SKM-1 treated with dmso at 0.1 percent for 144 hours (cell line): ENCODE measurements around the gene TMEM204.

Experiments
- DNase-seq: peaks from one replicate; lab custom pipeline; 2025; ENCODE audit not compliant: unreplicated experiment; lab: John Stamatoyannopoulos, UW

The TMEM204 gene

DNA sequence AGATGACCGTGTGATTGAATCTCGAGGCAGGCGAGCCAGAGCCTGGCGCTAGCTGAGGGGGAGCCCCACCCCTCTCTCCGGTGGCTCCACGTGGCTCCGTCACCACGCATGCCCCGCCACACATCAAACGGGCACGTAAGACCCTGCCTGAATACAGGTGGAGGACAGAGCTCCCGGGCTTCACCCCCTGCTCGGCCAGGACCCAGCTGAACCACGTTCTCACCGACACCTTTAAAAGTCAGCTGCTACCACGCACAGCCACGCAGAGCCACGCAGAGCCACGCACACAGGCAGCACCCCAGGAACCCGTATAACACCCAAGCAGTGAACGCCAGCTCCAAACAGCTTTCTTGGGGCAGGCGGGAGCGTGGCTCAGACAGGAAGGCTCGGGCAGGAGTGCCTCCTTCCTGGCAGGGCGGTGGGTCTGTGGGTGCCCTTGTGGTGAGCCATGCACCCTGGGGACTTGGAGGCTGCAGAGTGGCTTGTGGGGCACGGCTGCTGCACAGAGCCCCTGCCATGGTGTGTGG, 4.4 kb downstream of the TMEM204 start:
- DNase-seq = no peak

GRCh38 chr16:1538804-1539520, 5.5 kb downstream of the TMEM204 start:
- DNase-seq = no peak

GRCh38 chr16:1539720-1540555, 6.5 kb downstream of the TMEM204 start:
- no peak for DNase-seq

DNA sequence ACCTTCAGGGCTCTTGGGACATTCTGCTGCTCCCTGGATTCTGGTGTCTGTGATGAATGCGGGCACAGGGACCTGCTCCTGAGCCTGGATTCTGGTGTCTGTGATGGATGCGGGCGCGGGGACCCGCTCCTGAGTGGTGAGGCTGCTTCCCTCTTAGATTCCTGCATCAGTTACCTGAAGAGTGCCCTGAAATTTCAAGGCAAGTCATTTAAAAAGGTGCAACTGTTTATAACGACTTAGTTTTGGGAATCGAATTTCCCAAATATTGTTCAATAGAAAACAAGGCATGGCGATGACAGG, 7.0 kb downstream of the TMEM204 start:
- DNase-seq = no peak

- no peak for DNase-seq
Measured at GRCh38 chr16:1541293-1542165, 8.1 kb downstream of the TMEM204 start.

DNA sequence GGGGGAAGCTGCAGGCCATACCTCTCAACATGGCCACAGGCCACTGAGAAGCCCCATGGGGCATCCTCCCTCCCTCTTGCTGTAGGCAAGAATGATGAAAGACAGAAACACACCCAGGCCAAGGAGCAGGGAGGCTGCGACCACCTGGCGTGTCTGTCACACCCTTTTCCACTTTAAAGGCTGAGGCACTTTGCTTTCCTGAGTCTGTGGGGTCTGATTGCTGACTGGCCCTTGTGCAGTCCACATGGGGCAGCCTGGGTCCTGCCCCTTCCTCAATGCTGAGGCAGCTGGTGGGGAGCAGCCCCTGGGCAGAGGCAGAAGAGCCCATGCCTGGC, 8.7 kb downstream of the TMEM204 start:
- no peak for DNase-seq

DNA sequence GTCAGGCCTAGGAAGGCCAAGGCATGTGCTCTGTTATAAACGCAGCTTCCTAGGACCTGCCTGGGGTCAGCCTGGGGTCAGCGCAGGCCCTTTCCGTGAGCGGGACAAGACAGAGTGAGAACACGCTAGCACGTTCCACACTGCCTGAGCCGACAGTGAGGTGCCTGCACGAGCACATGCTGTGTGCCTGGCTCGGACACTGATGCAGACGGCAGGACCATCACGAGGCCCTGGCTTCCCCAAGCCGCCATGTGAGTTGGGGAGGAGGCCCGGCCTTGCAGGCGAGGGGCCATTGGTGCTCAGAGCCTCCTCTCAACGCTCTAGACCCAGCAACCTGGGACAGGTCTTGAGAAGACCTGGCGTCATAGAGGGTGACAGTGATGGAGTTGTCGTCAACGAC, 9.1 kb downstream of the TMEM204 start:
- DNase-seq = no peak

DNA sequence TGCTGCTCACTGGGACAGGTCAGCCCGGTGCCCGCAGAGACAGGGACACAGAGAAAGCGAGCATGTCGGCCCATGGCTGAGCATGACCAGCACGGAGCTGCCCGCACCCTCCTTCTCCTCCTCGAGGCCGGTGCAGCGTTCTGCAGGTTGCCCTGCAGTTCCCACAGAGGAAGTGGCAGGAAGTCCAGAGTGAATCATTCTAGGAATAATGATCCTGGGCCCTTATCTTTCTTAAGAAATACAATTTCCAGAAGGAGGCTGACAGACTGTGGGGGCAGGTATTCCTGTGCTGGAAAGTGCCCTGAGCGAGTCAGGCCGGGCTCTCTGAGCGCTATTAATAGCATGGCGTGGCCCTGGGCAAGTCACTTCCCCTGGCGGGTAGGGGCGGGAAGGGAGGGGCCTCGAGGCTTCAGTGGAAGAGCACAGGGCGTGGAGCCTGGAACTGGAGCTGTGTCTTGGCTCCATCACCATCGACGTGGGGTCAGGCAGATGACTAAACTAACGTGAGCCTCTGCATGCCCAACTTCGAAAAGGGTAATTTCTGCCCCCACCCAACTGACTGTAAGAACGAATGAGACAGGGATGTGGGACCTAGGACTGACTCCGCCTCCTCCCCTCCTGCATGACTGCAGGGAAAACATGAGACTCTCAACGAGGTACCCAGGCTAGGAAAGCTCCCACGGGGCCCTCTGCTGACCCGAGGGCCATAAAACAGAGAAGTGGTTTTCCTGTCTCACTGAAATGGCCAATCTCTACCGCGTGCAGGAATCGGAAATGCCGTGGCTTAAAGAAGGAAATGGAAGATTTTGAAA, 9.8 kb downstream of the TMEM204 start:
- DNase-seq = peak; percentile 93

DNA sequence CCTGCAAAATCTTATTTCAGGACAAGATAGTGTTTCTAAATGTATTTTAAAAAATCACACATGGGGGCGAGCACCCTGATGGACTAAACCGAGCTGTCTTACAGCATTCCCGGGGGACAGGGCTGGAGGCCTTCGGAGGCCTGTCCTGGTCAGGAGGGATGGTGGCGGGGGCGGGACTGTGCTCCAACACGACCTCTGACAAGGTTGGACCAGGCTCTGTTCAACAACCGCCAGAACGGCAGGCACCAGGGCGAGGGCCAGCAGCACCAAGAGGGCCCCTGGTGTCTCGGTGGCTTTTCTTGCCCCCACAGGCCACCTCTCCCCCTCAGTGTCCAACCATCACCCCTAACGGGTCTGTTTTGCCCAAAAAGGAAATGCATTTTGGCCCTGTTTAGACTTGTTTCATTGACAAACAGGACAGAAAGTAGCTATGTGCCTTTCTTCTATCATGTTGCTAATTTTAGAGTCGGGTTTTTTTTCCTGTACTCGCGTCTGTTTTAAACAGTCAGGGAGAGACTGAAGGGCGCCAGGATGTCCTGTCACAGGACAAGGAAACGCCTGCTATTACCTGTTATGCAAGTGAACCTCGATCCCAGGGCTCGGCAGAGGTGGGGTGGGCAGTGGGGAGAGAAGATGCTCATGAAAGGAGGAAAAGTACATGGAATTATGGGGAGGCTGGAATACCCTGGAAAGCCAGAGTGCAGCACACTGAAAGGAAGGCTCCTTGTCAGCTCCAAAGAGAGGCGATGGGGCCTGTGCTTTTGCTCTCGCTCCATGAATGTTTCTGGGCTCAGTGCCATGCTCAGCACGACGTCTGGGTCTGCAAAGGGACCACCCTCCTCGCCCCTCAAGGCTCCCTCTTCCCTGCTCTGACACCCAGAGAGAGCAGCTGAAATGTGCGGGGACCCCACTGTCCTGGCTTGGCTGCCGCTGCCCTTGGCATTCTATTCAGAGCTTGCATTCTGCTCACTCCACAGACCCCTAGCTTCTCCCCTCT, 11.9 kb downstream of the TMEM204 start:
- DNase-seq = no peak

DNA sequence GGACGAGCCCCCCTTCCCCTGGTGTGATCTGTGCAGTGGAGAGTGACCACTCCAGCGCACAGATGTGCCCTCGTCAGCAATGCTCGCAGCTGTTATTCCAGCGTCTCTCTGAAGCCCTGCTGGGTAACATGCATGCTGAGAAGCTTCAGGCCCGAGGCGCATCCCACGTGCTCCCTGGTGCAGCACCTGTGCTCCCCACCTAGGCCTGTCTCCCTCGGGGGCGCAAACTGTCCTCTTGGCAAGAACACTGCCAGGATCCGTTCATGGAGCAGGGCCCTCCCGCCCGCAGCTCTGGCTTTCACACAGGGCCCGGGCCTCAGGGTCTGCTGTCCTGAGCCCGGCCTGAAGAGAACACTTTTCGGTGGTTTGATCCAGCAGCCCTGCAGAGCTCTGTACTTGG, 13.0 kb downstream of the TMEM204 start:
- DNase-seq = no peak

- no peak for DNase-seq
Measured at GRCh38 chr16:1548233-1548632, 14.8 kb downstream of the TMEM204 start.

DNA sequence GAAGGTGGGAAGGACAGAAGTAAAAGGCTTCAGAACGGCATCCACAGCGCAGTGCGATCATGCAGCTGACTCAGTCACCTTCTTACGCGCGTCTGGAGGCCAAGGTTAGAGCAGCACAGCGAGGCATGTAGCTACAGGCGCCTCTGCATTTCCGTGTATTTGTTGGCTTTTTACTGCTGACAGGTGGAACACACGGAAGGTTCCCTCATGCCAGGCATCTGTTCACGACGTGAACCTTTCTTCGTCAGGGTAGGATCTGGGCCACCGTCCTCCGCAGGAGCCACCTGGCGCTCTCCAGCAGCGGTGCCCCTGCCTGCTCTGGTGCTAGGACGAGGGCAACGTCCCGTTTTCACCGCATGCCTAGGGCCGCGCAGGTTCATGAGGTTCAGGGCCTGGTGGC, 15.3 kb downstream of the TMEM204 start:
- DNase-seq = no peak

DNA sequence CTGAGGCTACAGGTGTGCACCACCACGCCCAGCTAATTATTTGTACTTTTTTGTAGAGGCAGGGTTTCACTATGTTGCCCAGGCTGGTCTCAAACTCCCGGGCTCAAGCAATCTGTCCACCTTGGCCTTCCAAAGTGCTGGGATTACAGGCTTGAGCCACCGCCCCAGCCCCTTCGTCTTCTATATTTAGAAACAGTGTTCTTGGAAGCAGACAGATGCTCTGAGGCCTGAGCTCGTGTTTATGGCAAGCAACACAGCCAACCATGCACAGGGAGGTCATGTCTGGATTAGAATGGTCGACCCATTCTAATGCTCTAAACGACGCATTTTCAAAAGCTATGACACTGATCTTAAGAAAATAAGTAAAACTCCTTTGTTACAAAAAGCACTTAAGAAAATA, 16.6 kb downstream of the TMEM204 start:
- no peak for DNase-seq

- DNase-seq = no peak
Measured at GRCh38 chr16:1550696-1551095, 17.2 kb downstream of the TMEM204 start.

- DNase-seq = no peak
Measured at GRCh38 chr16:1551166-1551565, 17.7 kb downstream of the TMEM204 start.

- no peak for DNase-seq
Measured at GRCh38 chr16:1552129-1552528, 18.7 kb downstream of the TMEM204 start.

GRCh38 chr16:1553946-1554825, 20.7 kb downstream of the TMEM204 start:
- no peak for DNase-seq

- no peak for DNase-seq
Measured at GRCh38 chr16:1554826-1555445, 21.5 kb downstream of the TMEM204 start.
